Sciatic nerve (tissue), 2 donors: Measurements from ENCODE around the gene ANO2. TPM values are rescaled to one million over a fixed set of nuclear protein-coding genes. Genes with fewer than 3 reads are reported as not detected.
"Not testable (repeated sequence)": the region's sequence is repeated elsewhere in the genome, so short reads cannot be mapped to it uniquely, and the experiment has no call there.

Experiments
- ATAC-seq: fragments of 200-7000 bp; cut with Tn5 transposase; one replicate; pipeline ENCODE4 v1.9.1; 2020; ENCODE audit warnings: mild to moderate bottlenecking, moderate library complexity
- DNase-seq: peaks from one replicate; pipeline ENCODE4 v3.0.0-alpha.2; 2020; ENCODE audit warnings: low spot score
- intact Hi-C: fragments of 100-400 bp; cut with DNase I; formaldehyde crosslinking; loops from one replicate; pipeline ENCODE4 v1.14.2; 2022
- total RNA-seq: library from RNA; stranded (reverse); fragmentation: NEBNext Ultra II Directional; extraction: Animal tissue kit (Norgen Biotek cat#: 25700); gene quantifications from one replicate; pipeline ENCODE4 v1.2.1, GENCODE V29; 2021
- donor health status: DM: no; HTN: no; CAD: no.
- donor health status: DM: no; HTN: no; CAD: no.

Gene ANO2
- total RNA-seq, 1 donor from 2014 or later: 30.4 TPM

GRCh38 chr12:5868625-5869295 lies 76.3 kb downstream of the ANO2 start:
- intact Hi-C loops: no loop called here
- ATAC-seq: no peak

DNA sequence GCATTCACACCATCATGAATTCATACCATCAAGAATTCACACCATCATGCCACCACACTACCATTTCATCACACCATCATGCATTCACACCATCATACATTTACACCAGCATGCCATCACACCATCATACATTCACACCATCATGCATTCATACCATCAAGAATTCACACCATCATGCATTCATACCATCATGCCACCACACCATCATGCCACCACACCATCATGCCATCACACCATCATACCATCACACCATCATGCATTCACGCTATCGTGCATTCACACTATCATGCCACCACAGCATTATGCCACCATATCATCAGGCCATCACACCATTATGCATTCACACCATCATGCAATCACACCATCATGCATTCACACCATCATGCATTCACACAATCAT lies 79.7 kb downstream of the ANO2 start:
- no peak for DNase-seq
- intact Hi-C loops: no loop called here
- ATAC-seq: no peak

More at GRCh38 chr12:5868625-5869295, 76.3 kb downstream of the ANO2 start:
- DNase-seq: no peak

DNA sequence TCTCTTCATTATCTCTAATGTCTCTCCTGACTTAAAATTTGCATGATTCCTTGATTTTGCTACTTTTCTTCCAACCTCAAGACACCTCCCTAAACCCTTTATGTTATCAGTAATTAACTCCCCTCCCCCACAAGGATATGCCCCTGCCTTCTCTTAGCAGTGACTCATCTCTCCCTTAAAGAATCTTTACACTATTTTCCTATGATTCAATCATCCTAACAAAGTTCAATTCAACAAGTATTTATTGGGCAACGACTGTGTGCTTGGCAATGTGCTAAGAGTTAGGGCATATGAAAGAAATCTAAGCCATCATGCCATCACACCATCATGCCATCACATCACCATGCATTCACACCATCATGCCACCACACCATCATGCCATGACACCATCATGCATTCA lies 80.1 kb downstream of the ANO2 start:
- no peak for ATAC-seq
- no peak for DNase-seq
- intact Hi-C loops: no loop called here

GRCh38 chr12:5864301-5864700 lies 80.8 kb downstream of the ANO2 start:
- intact Hi-C loops: no loop called here
- no peak for DNase-seq
- ATAC-seq: no peak

DNA sequence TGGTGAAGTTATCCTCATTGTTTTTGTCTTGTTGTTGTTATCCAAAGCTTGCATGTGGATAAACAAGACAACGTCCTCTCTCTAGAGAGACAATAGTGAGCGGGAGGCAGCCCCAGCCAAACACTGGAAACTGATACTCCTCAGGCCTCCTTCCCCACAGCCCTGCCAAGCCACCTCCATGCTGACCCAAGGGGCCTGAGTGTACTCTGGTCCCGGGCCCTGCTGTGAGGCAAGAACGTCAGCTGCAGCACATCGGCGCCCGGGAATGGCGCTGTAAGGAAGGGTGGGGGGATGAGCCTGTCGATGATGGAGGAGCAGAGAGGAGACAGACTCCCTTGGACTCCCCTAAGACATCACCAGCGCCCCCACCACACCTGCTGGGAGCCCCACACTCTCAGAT lies 83.6 kb downstream of the ANO2 start:
- ATAC-seq (peak; percentile 74), DNase-seq (no peak)
- intact Hi-C loops: no loop called here

DNA sequence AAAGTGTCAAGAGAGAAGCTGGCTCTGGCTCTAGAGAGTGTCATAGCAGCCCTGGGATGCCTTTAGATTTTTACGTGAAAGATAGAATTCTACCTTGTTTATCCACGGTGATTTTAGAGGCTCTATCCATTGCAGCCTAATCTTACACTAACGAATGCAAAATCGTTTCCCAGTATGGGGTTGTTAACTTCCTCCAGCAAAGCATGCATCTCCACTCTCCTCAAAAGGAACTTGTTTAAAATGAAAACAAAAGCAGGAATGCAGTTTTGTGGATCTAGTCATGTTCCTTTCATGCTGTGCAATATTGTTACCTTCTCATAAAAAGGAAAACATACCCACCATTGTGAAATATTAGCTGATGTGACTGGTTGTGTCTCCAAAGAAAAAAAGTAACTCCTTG lies 88.4 kb downstream of the ANO2 start:
- intact Hi-C loops: no loop called here
- DNase-seq: no peak

GRCh38 chr12:5846950-5847349 lies 98.1 kb downstream of the ANO2 start:
- no peak for ATAC-seq
- intact Hi-C loops: no loop called here
- no peak for DNase-seq

More for the DNA sequence above, 88.4 kb downstream of the ANO2 start:
- no peak for ATAC-seq

- intact Hi-C loops: no loop called here
- DNase-seq (no peak), ATAC-seq (no peak)
Measured at GRCh38 chr12:5840944-5841343, 104.1 kb downstream of the ANO2 start.

GRCh38 chr12:5830111-5830510 lies 114.9 kb downstream of the ANO2 start:
- DNase-seq (no peak), ATAC-seq (no peak)
- intact Hi-C loops: no loop called here

DNA sequence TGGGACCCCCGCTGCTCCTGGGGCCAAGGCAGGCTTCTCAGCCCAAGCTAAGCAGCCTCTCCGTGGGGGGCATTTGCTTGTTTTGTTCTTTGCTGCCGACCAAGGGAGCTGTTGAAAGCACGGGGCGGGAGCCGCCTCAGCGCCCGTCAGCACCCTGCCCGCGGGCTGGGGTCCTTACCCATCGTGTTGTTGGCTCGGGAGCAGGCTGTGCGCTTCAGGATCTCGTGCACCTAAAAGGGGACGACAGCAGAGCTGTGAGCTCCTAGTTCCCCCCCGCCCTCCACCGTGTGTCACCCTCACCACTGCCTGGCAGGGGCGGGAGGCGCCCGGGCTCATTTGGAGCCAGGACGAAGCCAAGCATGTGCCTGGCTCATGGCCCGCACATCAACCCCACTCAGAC lies 117.5 kb downstream of the ANO2 start:
- intact Hi-C loops: no loop called here
- peak; percentile 30 for ATAC-seq
- no peak for DNase-seq

DNA sequence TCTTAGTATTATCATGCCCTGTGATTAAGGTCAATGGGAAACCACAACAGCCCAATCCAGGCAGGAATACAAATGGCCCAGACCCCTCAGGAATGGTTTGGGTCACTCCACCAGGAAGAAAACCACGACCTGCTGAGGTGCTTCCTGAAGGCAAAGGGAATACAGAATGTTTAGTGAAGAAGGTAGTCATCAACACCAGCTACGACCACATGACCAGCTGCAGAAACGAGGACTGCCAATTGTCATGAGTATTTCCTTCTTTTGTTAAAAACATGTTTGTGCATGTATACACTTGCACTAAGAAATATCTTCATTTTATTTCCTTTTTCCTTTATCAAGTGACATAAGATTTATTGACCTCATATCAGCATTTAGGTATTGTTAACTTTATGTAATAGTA lies 119.3 kb downstream of the ANO2 start:
- intact Hi-C loops, DNase-seq, ATAC-seq: not testable (repeated sequence)

DNA sequence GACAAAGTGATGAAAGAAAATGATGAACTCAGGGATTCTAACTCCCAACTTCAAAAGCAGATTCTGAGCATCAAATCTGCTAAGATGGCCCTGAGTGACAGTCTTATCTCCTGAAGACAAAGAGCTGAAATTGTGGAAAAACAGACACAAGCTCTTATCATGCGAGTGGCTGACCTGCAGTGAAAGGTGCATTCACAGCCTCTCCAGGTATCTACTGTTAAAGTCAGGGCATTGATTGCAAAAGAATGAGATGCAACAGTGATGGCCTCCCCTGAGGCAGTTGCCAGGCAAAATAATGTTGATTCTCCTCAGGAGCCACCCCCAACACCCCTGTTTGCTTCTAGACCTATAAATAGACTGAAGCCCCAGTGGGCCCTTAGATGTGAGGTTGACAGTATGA lies 126.2 kb downstream of the ANO2 start:
- intact Hi-C loops, ATAC-seq, DNase-seq: not testable (repeated sequence)

- DNase-seq: no peak
- intact Hi-C loops: no loop called here
- no peak for ATAC-seq
Measured at GRCh38 chr12:5817246-5817645, 127.8 kb downstream of the ANO2 start.

DNA sequence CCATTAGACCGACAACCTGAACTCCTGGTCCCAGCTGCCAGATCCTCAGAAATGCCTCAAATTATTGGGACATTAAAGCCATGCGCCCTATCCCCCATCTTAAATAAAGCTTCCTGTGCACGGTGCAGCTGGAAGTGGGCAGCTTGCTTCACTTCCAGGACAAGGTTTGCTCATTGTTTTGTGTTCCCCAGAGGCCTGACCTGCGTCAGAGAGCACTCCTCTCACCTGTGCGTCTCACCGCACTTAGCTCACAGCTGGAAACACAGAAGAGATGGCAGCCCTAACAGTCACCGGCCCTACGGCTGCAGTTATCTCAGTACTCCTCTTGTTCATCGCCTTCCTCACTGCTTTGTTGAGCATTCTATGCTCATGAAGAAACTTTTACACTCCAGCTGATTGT lies 135.5 kb downstream of the ANO2 start:
- ATAC-seq (no peak), DNase-seq (no peak)
- intact Hi-C loops: no loop called here

DNA sequence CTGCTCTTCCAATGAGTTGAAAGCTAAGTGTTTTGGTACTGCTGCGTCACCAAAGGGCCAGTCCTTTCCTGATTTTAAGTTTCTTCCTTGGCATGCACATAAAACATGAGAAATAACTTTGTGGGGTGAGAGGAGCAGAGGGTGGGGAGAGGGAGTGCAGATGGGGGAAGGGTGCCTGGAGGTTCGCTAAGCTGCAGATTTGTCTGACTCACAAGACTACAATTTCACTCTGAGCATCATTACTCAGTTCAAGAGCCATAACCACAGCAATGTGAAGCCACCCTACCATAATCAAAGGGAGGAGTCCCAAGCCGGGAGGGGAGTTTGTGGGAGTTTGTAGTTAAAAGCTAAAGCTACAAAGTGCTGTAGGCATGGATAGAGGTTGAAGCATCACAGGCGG lies 136.1 kb downstream of the ANO2 start:
- ATAC-seq (no peak), DNase-seq (no peak)
- intact Hi-C loops: no loop called here

DNA sequence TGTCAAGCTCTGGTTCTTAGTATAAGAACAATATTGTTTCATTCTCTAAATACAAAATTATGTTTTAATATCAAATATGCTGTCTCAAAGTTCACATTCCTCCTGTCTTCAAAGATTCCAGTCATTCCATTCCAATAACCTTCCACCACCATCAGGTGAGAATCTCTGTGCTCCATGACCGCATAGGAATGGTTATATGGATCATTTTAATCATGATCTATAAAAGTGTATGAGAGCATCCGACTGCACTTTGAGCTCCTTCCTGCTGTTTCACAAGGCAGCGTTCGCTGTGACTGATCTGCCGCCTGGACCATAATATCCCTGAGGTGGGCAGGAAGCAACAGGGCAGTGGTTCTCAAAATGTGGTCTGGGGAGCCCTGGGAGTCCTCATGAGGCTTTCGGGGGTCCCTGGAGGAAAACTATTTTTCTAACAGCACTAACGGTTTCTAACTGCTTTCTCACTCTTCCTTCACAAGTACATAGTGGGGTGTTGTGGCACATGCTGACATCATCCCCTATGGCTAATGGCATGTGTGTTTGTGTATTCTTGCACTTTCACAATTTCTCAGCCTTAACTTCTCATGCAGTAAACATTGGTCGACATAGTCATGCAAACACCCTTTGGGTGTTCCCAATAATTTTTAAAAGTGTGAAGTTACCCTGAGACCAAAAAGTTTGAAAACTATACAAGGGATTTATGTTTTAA lies 137.4 kb downstream of the ANO2 start:
- DNase-seq: no peak
- ATAC-seq: no peak
- intact Hi-C loops: no loop called here

DNA sequence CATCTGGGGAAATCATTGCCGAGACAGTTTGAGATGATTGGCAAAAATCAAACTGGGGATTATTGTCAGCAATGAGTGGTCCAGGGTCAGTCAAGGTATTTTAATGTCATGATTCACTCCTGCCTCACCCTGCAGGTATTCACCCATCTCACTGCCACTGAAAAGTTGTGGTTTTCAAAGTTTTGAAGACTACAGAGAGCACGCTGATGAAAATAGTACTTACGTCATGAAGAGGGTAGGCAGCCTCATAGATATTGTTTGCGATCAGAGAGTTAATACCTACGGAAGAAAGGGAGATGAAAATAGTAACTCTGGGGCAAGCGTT lies 138.0 kb downstream of the ANO2 start:
- DNase-seq: no peak
- no peak for ATAC-seq
- intact Hi-C loops: no loop called here

GRCh38 chr12:5806371-5807089 lies 138.5 kb downstream of the ANO2 start:
- intact Hi-C loops: no loop called here
- no peak for ATAC-seq
- no peak for DNase-seq

DNA sequence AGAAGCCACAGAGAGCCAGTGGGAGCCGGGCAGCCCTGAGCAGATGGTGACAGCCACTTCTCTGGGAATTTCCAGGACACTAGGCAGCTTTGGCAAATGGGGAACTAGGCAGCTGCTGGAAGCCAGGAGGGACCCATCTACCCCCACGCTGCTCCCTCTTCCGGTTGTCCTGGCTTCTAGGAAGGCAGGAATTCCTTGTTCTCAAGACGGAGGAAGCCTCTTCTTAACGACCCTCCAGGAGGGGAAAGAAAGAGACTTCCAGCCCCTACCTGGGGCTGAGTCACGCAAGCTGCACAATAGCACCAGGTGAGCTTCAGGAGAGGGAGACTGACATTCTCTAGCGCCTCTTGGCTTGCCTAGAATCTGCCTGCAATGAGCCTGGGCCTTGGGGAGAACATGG lies 141.5 kb downstream of the ANO2 start:
- intact Hi-C loops: no loop called here
- DNase-seq: no peak

DNA sequence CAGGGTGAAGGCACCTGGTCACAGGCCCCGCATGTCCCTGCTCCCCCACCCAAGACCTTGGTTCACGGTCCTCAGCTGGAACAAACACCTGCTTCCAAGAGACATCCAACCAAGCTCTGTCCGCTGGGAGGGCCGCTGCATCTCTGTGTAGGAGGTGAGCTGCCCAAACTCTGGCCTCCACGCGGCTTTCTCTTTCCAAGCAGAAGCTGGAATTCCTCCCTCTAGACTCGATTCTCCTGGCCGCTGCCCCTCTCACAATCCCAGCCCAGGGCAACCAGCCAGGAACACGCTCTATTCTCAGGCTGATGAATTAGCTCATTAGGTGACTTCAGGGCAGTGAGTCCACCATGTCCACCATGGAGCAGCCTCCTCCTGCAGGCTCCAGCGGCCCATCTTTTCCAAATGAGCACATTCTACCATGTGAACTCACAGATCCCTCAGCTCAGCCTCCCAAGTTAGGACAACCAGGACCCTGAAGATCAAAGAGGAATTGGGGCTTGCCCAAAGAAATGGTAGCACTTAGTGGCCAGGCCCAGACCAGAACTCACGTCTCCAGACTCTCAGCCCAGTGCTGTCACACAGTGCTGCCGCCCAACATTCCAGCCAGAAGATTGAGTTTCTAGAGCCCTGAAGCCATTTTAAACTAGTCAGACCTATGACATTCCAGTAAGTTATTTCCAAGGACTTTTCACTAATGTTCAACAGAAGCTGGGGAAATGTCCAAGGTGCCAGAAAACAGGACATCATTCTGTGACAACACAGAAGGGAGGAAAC lies 146.6 kb downstream of the ANO2 start:
- no peak for ATAC-seq
- DNase-seq: no peak
- intact Hi-C loops: no loop called here

More for the DNA sequence above, 141.5 kb downstream of the ANO2 start:
- ATAC-seq: no peak
